ENCODE data around the gene FUT8.

FUT8 gene

GRCh38 chr14:65373671-65374039 is 38.9 kb upstream of the FUT8 start:
- H3K79me2 ChIP-seq (ENCODE audit: insufficient read depth, low read length): no peaks in the 10 kb centered on the region
- no peaks in the 10 kb centered on the region for H3K27me3 ChIP-seq (ENCODE audit: insufficient read depth, low read length, poor library complexity, severe bottlenecking)
- no peaks in the 10 kb centered on the region for H3K36me3 ChIP-seq (ENCODE audit: insufficient read depth, low read length)
- H3K4me1 ChIP-seq (ENCODE audit: insufficient read depth, low read length, poor library complexity, severe bottlenecking): peaks cover 7% of the 10 kb centered on the region
- H3K9ac ChIP-seq (ENCODE audit: low read depth, low read length, poor library complexity, severe bottlenecking): no peak overlapping the region
- TF ChIP-seq EZH2phosphoT487 (IDR thresholded peaks at IDR 0.05; ENCODE audit: borderline replicate concordance): no peak
- TF ChIP-seq CTCF (conservative IDR thresholded peaks at IDR 0.05; ENCODE audit: low read length): no peak
- H2AFZ ChIP-seq (ENCODE audit: low read length): no peak overlapping the region
- H3K9me2 ChIP-seq (replicated peaks; ENCODE audit: low read depth, low read length): no peaks in the 10 kb centered on the region
- H3K4me3 ChIP-seq (ENCODE audit: low read length, poor library complexity, severe bottlenecking): no peak overlapping the region
- no peaks in the 10 kb centered on the region for H4K20me1 ChIP-seq (ENCODE audit: insufficient read depth, low read length, poor library complexity, severe bottlenecking)
- no peaks in the 10 kb centered on the region for H3K9me3 ChIP-seq (ENCODE audit: insufficient read depth, low read depth, low read length)
- H3K4me2 ChIP-seq (ENCODE audit: low read depth, low read length, poor library complexity, severe bottlenecking): no peak overlapping the region
- H3F3A ChIP-seq (ENCODE audit: low read depth): no peaks in the 10 kb centered on the region

- Histone ChIP-seq H3K9me3 (ENCODE audit: insufficient read depth, low read depth, low read length) (no peaks in the 10 kb centered on the region; the same call in 1 of the 2 replicates), H3K27me3 (ENCODE audit: insufficient read depth, low read length, poor library complexity, severe bottlenecking) (no peaks in the 10 kb centered on the region), H2AFZ (ENCODE audit: low read length) (no peak overlapping the region), H3K9me2 (replicated peaks; ENCODE audit: low read depth, low read length) (0 out of 2 replicates have a peak, but pooled peaks cover under 1% of the 10 kb centered on the region), H3K36me3 (ENCODE audit: insufficient read depth, low read length) (no peaks in the 10 kb centered on the region), H3K4me2 (ENCODE audit: low read depth, low read length, poor library complexity, severe bottlenecking) (no peak overlapping the region), H4K20me1 (ENCODE audit: insufficient read depth, low read length, poor library complexity, severe bottlenecking) (no peaks in the 10 kb centered on the region), H3K4me1 (ENCODE audit: insufficient read depth, low read length, poor library complexity, severe bottlenecking) (no peaks in the 10 kb centered on the region), H3K4me3 (ENCODE audit: low read length, poor library complexity, severe bottlenecking) (no peak overlapping the region), H3F3A (ENCODE audit: low read depth) (no peaks in the 10 kb centered on the region), H3K9ac (ENCODE audit: low read depth, low read length, poor library complexity, severe bottlenecking) (no peak overlapping the region), H3K79me2 (ENCODE audit: insufficient read depth, low read length) (no peaks in the 10 kb centered on the region)
- TF ChIP-seq CTCF (conservative IDR thresholded peaks at IDR 0.05; ENCODE audit: low read length): no peak
- TF ChIP-seq EZH2phosphoT487 (IDR thresholded peaks at IDR 0.05; ENCODE audit: borderline replicate concordance): no peak
Observed at GRCh38 chr14:65377576-65377975, 35.0 kb upstream of the FUT8 start.

GRCh38 chr14:65382586-65382985 is 29.9 kb upstream of the FUT8 start:
- no peaks in the 10 kb centered on the region for H3K36me3 ChIP-seq (ENCODE audit: insufficient read depth, low read length)
- no peak overlapping the region for H3K4me3 ChIP-seq (ENCODE audit: low read length, poor library complexity, severe bottlenecking)
- no peak overlapping the region for H3K4me2 ChIP-seq (ENCODE audit: low read depth, low read length, poor library complexity, severe bottlenecking)
- no peaks in the 10 kb centered on the region for H3K79me2 ChIP-seq (ENCODE audit: insufficient read depth, low read length)
- TF ChIP-seq EZH2phosphoT487 (IDR thresholded peaks at IDR 0.05; ENCODE audit: borderline replicate concordance) (no peak), CTCF (conservative IDR thresholded peaks at IDR 0.05; ENCODE audit: low read length) (no peak)
- no peaks in the 10 kb centered on the region for H4K20me1 ChIP-seq (ENCODE audit: insufficient read depth, low read length, poor library complexity, severe bottlenecking)
- H3K27me3 ChIP-seq (ENCODE audit: insufficient read depth, low read length, poor library complexity, severe bottlenecking): no peaks in the 10 kb centered on the region
- H3K4me1 ChIP-seq (ENCODE audit: insufficient read depth, low read length, poor library complexity, severe bottlenecking): no peaks in the 10 kb centered on the region
- H3F3A ChIP-seq (ENCODE audit: low read depth): no peaks in the 10 kb centered on the region
- H3K9me3 ChIP-seq (ENCODE audit: insufficient read depth, low read depth, low read length): no peaks in the 10 kb centered on the region; the same call in 1 of the 2 replicates
- H3K9ac ChIP-seq (ENCODE audit: low read depth, low read length, poor library complexity, severe bottlenecking): no peak overlapping the region
- 0 out of 2 replicates have a peak, but pooled peaks cover 2% of the 10 kb centered on the region for H3K9me2 ChIP-seq (replicated peaks; ENCODE audit: low read depth, low read length)
- H2AFZ ChIP-seq (ENCODE audit: low read length): no peak overlapping the region

All from Loucy (cell line).